Mammary epithelial cell (primary cell): ENCODE data around the gene LMO7.

ENCODE experiments used
- EZH2 ChIP-seq: IDR thresholded peaks from 2 replicates; pipeline ENCODE4 v1.6.1; 2012; ENCODE audit warnings: low read length, inconsistent platforms, borderline replicate concordance
- TF ChIP-seq, protein P1 (sequence below), 2 donors: IDR thresholded peaks in 1 of 2; conservative IDR thresholded peaks in 1 of 2; 2 replicates each; pipeline ENCODE4 v1.5.1; 2011 to 2012; ENCODE audit warnings: inconsistent platforms in 2 of 2, low read length in 2 of 2, mild to moderate bottlenecking in 2 of 2, control low read depth in 1 of 2, low read depth in 1 of 2; ENCODE audit not compliant: insufficient read depth in 1 of 2; ENCODE audit errors: extremely low read depth in 1 of 2

DNA sequence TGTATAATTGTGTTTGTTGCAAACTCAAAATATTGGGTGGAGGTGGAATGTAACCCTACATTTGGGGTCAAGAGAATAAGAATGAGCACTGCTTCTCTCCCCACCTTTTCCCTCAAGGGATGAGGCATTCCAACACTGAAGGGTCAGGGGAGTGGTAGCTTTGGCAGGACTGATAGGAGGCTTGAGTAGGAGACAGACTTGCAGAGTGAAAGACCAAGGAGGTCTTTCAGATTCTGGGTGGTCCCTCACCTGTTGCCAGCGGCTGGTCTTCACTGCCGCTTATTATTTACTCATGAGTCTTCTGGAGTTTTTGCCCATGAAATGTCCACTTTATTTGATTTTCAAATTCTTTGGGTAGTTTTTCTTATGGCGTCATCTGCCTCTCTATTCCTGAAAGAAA, 118.8 kb downstream of the LMO7 start:
- TF ChIP-seq, protein P1, sequence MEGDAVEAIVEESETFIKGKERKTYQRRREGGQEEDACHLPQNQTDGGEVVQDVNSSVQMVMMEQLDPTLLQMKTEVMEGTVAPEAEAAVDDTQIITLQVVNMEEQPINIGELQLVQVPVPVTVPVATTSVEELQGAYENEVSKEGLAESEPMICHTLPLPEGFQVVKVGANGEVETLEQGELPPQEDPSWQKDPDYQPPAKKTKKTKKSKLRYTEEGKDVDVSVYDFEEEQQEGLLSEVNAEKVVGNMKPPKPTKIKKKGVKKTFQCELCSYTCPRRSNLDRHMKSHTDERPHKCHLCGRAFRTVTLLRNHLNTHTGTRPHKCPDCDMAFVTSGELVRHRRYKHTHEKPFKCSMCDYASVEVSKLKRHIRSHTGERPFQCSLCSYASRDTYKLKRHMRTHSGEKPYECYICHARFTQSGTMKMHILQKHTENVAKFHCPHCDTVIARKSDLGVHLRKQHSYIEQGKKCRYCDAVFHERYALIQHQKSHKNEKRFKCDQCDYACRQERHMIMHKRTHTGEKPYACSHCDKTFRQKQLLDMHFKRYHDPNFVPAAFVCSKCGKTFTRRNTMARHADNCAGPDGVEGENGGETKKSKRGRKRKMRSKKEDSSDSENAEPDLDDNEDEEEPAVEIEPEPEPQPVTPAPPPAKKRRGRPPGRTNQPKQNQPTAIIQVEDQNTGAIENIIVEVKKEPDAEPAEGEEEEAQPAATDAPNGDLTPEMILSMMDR (conservative IDR thresholded peaks at IDR 0.05 in 1 of 2, IDR thresholded peaks at IDR 0.05 in 1 of 2; ENCODE audit: extremely low read depth in 1 of 2, insufficient read depth in 1 of 2, low read depth in 1 of 2, low read length in 2 of 2), result no peak
- no peak for TF ChIP-seq EZH2
